Activated CD4-positive, alpha-beta T cell treated with anti-CD3 and anti-CD28 coated beads, Interleukin-2, amount 50 U/mL, for 16 hours (primary cell): Measurements from ENCODE around the gene SLC39A7.

Experiments used
- DNase-seq: peaks from one replicate; pipeline ENCODE4 v3.0.0-alpha.2; 2020

Gene SLC39A7

GRCh38 chr6:33192105-33192646, 8.5 kb upstream of the SLC39A7 start, which contains the start of gene COL11A2:
Gene COL11A2, minus strand, starts transcription at chr6:33192467. Its CDS starts 227 bp downstream, at chr6:33192240.
- DNase-seq = no peak

- no peak for DNase-seq
These were observed 7.7 kb upstream of the SLC39A7 start for GRCh38 chr6:33192671-33193602.

GRCh38 chr6:33193619-33194018, 7.0 kb upstream of the SLC39A7 start:
- no peak for DNase-seq

- DNase-seq = no peak
These were observed 6.2 kb upstream of the SLC39A7 start for GRCh38 chr6:33194431-33194979.

GRCh38 chr6:33195304-33196165, 5.1 kb upstream of the SLC39A7 start:
- DNase-seq = no peak

GRCh38 chr6:33197431-33198048, 3.1 kb upstream of the SLC39A7 start:
- peak; percentile 73 for DNase-seq

GRCh38 chr6:33198159-33198852, 2.4 kb upstream of the SLC39A7 start:
- DNase-seq = no peak

GRCh38 chr6:33198853-33199436, 1.7 kb upstream of the SLC39A7 start:
- no peak for DNase-seq

GRCh38 chr6:33199687-33200218, 914 bp upstream of the SLC39A7 start:
- DNase-seq = peak; percentile 83

GRCh38 chr6:33201147-33201545, 479 bp downstream of the SLC39A7 start:
- DNase-seq = no peak

GRCh38 chr6:33201935-33202334, 1.3 kb downstream of the SLC39A7 start:
- no peak for DNase-seq

GRCh38 chr6:33202799-33203198, 2.1 kb downstream of the SLC39A7 start:
- DNase-seq = no peak

- DNase-seq = no peak
These were observed 2.9 kb downstream of the SLC39A7 start for GRCh38 chr6:33203443-33204164.

- no peak for DNase-seq
These were observed 3.4 kb downstream of the SLC39A7 start for GRCh38 chr6:33204165-33204414.

GRCh38 chr6:33204415-33205190, 3.9 kb downstream of the SLC39A7 start, which contains the start of gene HSD17B8:
Gene HSD17B8, plus strand, starts transcription at chr6:33204655. Its CDS starts 14 bp downstream, at chr6:33204669.
- peak; percentile 95 for DNase-seq

- DNase-seq = peak; percentile 78
These were observed 4.7 kb downstream of the SLC39A7 start for GRCh38 chr6:33205191-33206026.

GRCh38 chr6:33206027-33206863, 5.6 kb downstream of the SLC39A7 start:
- DNase-seq = no peak
